Activated CD4-positive, alpha-beta T cell treated with anti-CD3 and anti-CD28 coated beads, Interleukin-2, amount 10 ng/mL, durations not matched to agents 24 days and 14 days (primary cell): ENCODE measurements around the gene CD40. TPM values are rescaled to one million over a fixed set of nuclear protein-coding genes. Genes with fewer than 3 reads are reported as not detected.
A peak's percentile ranks its signal among the peaks of the same experiment; 100 is the strongest.

Source experiments
- DNase-seq: peaks from one replicate; pipeline ENCODE4 v3.0.0; 2022
- H3K27ac Mint-ChIP-seq: one replicate; pipeline ENCODE4 v1.8.0; 2022; ENCODE audit warnings: mild to moderate bottlenecking, mixed read lengths
- H3K27me3 Mint-ChIP-seq: one replicate; pipeline ENCODE4 v1.8.0; 2022; ENCODE audit warnings: mixed read lengths
- H3K36me3 Mint-ChIP-seq: one replicate; pipeline ENCODE4 v1.8.0; 2022; ENCODE audit warnings: low read depth, mild to moderate bottlenecking, mixed read lengths
- H3K4me1 Mint-ChIP-seq: one replicate; pipeline ENCODE4 v1.8.0; 2021; ENCODE audit warnings: mixed read lengths
- H3K4me3 Mint-ChIP-seq: one replicate; pipeline ENCODE4 v1.8.0; 2022; ENCODE audit warnings: mild to moderate bottlenecking, moderate library complexity, mixed read lengths
- H3K9me3 Mint-ChIP-seq: one replicate; pipeline ENCODE4 v1.8.0; 2021; ENCODE audit warnings: mixed read lengths
- intact Hi-C: fragments of 100-400 bp; cut with micrococcal nuclease; formaldehyde crosslinking; loops from one replicate; pipeline ENCODE4 v1.15.1; 2023
- total RNA-seq: library from RNA; stranded (reverse); gene quantifications from 2 replicates; pipeline ENCODE4 v1.2.3, GENCODE V29; 2022

CD40 gene
- total RNA-seq, 1 donor from 2014 or later, result 2.7 TPM

DNA sequence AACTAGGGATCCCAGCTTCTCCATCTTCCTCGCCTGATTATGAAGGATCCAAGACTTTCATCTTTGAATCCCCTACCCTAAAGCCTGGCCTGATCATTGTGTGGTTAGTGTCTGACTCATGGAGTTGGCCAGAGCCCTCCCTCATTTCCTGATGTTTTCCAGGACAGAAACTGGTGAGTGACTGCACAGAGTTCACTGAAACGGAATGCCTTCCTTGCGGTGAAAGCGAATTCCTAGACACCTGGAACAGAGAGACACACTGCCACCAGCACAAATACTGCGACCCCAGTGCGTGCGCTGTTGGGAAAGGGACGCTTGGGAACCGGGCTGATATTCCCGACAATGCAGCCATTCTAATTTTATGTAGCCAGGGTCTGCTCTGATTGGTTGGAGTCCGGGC lies 4.0 kb downstream of the CD40 start:
- peaks cover 14% of the 10 kb centered on the region for H3K4me1 Mint-ChIP-seq
- H3K36me3 Mint-ChIP-seq, result no peaks in the 10 kb centered on the region
- no peaks in the 10 kb centered on the region for H3K9me3 Mint-ChIP-seq
- DNase-seq, result no peak
- intact Hi-C loops, result no loop called here
- H3K27ac Mint-ChIP-seq, result no peak overlapping the region
- peaks cover 2% of the 10 kb centered on the region for H3K27me3 Mint-ChIP-seq
- H3K4me3 Mint-ChIP-seq, result no peak overlapping the region

DNA sequence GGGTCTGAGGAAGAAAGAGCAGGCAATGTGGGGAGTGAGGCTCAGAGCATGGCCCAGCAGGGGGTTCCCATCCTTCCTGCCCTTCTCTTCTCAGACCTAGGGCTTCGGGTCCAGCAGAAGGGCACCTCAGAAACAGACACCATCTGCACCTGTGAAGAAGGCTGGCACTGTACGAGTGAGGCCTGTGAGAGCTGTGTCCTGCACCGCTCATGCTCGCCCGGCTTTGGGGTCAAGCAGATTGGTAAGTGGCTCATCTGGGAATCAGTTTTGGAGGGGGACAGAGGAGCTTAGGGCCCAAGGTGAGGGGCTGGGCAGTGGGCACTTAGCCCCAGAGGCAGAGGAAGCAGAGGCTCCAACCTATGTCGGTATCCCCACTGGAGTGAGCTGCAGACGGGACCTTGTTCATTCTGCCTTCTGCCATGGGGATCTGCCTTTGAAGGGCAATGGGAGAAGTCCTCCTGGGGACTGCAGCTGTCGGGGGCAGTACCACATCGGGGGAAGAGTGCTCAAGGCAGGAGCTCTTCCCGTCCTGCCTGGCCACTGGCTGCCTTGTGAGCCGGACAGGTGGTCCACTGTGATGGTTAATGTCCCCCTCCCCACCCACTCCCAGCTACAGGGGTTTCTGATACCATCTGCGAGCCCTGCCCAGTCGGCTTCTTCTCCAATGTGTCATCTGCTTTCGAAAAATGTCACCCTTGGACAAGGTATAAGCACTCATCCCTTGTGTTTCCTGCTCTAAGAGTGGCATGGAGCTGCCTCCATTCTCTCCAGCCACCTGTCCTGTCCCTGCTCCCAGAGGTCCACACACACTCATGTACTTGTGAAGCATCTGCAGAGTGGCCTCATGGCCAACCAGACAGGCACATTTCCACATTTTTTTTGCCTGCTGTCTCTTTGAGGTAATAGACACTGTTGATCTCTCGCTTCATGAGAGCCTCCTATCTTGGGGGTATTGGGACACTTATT lies 4.7 kb downstream of the CD40 start:
- no peak for DNase-seq
- H3K4me1 Mint-ChIP-seq, result peaks cover 10% of the 10 kb centered on the region

DNA sequence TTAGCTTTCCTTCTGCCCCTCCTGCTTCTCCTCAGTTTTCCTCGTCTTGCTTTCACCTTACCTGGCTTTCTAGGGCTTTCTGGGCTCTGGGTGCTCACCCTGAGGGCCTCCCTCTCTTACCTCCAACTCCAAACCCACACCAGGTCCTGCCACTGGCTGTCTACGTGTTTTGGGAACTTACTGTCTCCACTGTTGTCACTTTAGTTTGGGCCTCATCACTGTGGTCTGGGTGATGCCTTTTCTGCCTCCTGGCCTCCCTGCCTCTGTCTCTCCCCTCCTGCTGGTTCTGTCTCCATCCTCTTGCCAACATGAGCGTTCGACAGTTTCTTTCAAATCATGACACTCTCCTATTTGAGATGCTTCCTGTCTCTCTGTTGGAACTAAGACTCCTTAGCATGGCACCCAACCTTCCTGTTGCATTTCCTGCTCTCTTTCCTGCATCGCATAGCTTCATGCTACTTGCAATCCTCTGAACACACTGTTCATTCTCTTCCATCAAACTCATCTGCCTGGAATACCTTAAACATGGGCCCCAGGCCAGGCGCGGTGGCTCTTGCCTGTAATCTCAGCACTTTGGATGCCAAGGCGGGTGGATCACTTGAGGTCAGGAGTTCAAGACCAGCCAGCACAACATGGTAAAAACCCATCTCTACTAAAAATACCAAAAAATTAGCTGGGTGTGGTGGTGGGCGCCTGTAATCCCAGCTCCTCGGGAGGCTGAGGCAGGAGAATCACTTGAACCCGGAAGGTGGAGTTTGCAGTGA lies 5.5 kb downstream of the CD40 start:
- peaks cover 6% of the 10 kb centered on the region for H3K4me1 Mint-ChIP-seq
- H3K9me3 Mint-ChIP-seq, result no peaks in the 10 kb centered on the region
- H3K27me3 Mint-ChIP-seq, result no peaks in the 10 kb centered on the region
- no peaks in the 10 kb centered on the region for H3K36me3 Mint-ChIP-seq
- H3K27ac Mint-ChIP-seq, result no peak overlapping the region
- DNase-seq, result no peak
- intact Hi-C loops, result no loop called here
- no peak overlapping the region for H3K4me3 Mint-ChIP-seq

More for the DNA sequence above, 4.7 kb downstream of the CD40 start:
- peaks cover 2% of the 10 kb centered on the region for H3K27me3 Mint-ChIP-seq
- H3K27ac Mint-ChIP-seq, result no peak overlapping the region
- no peaks in the 10 kb centered on the region for H3K9me3 Mint-ChIP-seq
- intact Hi-C loops, result no loop called here
- no peak overlapping the region for H3K4me3 Mint-ChIP-seq
- H3K36me3 Mint-ChIP-seq, result no peaks in the 10 kb centered on the region

DNA sequence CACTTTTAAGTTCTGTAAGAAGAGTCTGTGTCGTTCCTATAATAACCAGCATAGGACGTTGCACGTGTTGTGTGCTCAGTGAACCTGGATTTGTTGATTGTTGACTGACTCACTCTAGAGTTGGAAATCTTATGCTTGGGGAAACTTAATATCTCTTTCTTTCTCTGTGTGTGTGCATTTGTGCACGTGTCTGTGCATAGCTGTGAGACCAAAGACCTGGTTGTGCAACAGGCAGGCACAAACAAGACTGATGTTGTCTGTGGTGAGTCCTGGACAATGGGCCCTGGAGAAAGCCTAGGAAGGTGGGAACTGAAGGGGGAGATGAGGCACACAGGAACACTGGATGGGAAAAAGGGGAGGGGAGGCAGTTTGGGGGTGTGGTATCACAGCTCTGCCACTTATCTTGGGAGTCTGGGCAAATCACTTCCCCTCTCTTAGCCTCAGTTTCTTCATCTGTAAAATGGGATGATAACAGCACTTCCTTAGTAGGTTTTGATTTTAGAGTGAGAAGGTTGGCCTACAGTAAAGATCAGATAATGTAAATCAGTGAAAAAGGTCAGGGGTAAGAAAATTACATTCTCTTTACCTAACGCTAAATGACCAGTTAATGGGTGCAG lies 8.4 kb downstream of the CD40 start:
- Mint-ChIP-seq H3K27ac (no peak overlapping the region), H3K4me3 (no peak overlapping the region), H3K36me3 (no peaks in the 10 kb centered on the region), H3K4me1 (no peaks in the 10 kb centered on the region), H3K27me3 (peaks cover 12% of the 10 kb centered on the region), H3K9me3 (no peaks in the 10 kb centered on the region)
- intact Hi-C loops, result no loop called here
- no peak for DNase-seq

DNA sequence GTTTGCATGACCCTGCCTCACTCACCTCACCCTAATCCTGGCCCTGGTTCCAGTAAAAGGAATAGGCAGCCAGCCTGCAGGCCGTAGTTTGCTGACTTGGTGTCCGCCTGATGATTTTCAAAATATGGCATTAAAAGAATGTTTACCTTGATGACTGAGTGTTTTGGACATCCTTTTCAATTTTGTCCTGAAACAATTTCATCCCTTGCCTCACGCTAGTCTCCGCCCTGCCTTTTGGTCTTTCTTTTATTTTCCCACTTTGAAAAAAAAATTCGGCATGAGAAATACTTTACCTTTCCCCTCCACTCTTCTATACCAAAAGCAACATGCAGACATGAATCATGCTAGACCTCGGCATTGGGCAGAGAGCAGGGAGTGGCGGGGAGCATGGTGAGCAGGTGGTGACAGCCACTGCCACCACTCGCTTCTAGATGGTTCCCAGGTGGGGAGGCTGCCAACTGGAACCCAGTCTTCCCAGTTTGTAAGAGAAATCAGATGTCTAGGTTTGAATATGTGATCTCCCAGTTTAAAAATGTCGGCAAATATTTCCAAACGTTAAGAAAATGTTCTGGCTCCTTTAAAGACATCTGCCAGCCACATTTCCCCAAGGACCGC lies 9.4 kb downstream of the CD40 start:
- H3K36me3 Mint-ChIP-seq, result no peaks in the 10 kb centered on the region

DNA sequence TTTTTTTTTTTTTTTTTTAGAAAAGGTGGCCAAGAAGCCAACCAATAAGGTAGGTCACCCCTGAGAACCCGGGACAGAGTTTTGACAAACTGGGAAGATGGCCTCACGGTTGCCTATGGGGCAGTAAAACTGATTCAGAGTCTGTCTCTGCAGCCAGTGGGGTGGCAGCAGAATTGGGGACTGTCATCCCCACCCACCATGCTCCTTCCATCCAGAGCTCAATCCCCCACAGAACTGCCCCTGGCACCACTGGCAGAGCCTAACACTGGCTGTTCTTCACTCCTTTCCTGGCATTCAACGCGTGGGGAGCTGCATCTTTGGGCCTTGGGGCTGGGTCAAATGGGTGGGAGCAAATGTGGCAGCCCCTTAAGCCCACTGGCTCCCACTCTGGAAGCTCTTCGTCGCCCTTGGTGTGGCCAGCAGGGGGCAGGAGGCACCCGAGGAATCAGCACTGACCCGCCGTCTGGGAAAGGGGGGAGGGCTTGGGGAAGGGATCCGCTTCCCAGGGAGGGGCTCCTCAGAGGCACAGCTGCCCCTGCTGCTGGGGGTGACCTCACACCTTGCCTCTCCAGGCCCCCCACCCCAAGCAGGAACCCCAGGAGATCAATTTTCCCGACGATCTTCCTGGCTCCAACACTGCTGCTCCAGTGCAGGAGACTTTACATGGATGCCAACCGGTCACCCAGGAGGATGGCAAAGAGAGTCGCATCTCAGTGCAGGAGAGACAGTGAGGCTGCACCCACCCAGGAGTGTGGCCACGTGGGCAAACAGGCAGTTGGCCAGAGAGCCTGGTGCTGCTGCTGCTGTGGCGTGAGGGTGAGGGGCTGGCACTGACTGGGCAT lies 10.4 kb downstream of the CD40 start:
- Mint-ChIP-seq H3K9me3 (no peaks in the 10 kb centered on the region), H3K4me1 (peaks cover 2% of the 10 kb centered on the region), H3K36me3 (no peaks in the 10 kb centered on the region), H3K27me3 (peaks cover 19% of the 10 kb centered on the region), H3K27ac (no peak overlapping the region), H3K4me3 (no peak overlapping the region)
- DNase-seq, result no peak
- intact Hi-C loops, result no loop called here

More for the DNA sequence above, 9.4 kb downstream of the CD40 start:
- H3K27ac Mint-ChIP-seq, result no peak overlapping the region
- H3K27me3 Mint-ChIP-seq, result peaks cover 14% of the 10 kb centered on the region
- no peaks in the 10 kb centered on the region for H3K4me1 Mint-ChIP-seq
- DNase-seq, result no peak
- no peaks in the 10 kb centered on the region for H3K9me3 Mint-ChIP-seq
- no peak overlapping the region for H3K4me3 Mint-ChIP-seq
- intact Hi-C loops, result no loop called here

DNA sequence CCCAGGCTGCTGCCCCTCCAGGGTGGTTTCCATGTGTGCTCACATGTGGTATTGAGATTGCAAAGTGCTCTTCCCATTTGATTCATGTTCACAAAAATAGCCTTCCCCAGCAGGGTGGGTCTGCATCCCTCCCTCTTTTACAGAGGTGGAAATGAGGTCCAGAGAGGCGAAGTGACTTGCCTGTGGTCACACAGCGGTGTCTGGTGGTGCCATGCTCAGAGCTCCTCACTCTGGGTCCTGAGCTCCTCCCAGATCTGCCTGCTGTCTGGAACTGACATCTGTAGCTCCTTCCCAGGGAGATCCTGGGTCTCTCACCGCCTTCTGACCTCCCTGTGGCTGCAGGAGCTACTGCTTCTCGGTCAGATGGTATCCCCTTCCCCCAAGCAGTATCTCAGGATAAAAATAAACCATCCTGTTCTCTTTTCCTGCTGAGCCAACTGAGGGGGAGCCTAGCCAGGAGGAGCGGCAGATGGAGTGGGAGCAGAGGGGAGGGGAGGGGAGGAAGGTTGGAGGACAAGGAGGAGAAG lies 11.9 kb downstream of the CD40 start:
- DNase-seq, result no peak
- intact Hi-C loops, result no loop called here
- H3K27ac Mint-ChIP-seq, result no peak overlapping the region
- H3K4me3 Mint-ChIP-seq, result no peak overlapping the region
- peaks cover 2% of the 10 kb centered on the region for H3K4me1 Mint-ChIP-seq
- H3K27me3 Mint-ChIP-seq, result peaks cover 22% of the 10 kb centered on the region
- H3K9me3 Mint-ChIP-seq, result no peaks in the 10 kb centered on the region
- no peaks in the 10 kb centered on the region for H3K36me3 Mint-ChIP-seq

DNA sequence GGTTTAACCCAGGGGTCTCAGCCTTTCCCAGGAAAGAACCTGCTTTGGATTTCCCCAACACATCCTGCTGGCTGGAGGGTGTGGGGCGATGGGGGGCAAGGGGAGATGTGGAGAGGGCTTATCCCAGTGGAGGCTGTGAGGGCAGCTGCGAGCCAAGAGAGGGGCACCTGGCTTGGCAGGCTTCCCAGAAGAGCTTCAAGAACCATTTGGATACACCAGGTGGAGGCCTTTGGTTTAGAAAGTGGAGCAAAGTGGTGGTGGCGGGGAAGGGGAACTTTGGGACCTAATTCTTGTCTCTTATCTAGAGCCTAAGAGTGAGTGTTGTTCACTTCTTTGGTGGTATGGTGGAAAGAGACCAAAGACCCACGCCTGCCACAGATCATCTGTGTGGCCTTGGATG lies 12.4 kb downstream of the CD40 start:
- H3K4me1 Mint-ChIP-seq, result peaks cover 2% of the 10 kb centered on the region
- H3K4me3 Mint-ChIP-seq, result no peak overlapping the region
- DNase-seq, result no peak
- no peaks in the 10 kb centered on the region for H3K36me3 Mint-ChIP-seq
- intact Hi-C loops, result no loop called here
- H3K27ac Mint-ChIP-seq, result no peak overlapping the region
- H3K27me3 Mint-ChIP-seq, result peaks cover 22% of the 10 kb centered on the region
- H3K9me3 Mint-ChIP-seq, result no peaks in the 10 kb centered on the region

DNA sequence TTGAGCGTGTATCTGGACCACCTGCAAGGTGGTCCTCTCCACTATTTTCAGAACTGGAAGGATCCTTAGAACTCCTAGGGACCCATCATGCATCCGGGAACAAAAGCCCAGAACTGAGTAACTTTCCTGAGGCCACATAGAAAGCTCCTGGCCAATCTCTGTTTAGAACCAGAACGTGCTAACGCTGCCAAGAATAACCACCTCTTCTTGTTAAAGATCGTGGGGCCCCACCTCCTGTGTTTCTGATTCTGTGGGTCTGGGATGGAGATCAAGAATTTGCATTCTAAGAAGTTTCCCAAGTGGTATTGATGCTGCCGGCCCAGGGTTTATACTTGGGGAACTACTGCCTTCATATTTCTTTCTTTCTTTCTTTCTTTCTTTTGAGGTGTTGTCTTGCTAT lies 13.3 kb downstream of the CD40 start:
- no peak overlapping the region for H3K4me3 Mint-ChIP-seq
- H3K36me3 Mint-ChIP-seq, result no peaks in the 10 kb centered on the region
- peaks cover 30% of the 10 kb centered on the region for H3K27me3 Mint-ChIP-seq
- peaks cover 2% of the 10 kb centered on the region for H3K4me1 Mint-ChIP-seq
- no peak overlapping the region for H3K27ac Mint-ChIP-seq
- intact Hi-C loops, result no loop called here
- DNase-seq, result no peak
- no peaks in the 10 kb centered on the region for H3K9me3 Mint-ChIP-seq

DNA sequence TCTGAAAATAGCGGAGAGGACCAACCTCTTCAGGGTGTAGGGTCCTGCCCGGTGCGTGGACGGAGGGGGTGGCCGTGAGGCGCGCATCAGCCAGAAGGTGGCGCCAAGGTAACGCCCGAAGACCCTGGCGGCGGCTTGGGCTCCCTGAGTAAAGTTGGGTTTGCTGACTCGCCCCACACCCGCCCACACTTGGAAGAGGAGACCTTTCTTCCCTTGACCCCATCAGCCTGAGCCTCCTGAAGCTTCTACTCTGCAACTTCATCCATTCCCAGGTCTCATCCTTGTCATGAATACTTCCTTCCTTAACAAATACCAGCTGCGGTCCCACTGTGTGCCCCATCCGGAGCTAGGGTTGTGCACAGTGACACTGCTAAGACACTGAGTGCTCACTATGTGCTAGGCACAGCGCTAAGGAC lies 14.6 kb downstream of the CD40 start:
- H3K36me3 Mint-ChIP-seq, result no peaks in the 10 kb centered on the region
- intact Hi-C loops, result loop anchor here (1.0 kb wide), 1 partner anchor 42 kb away; no protein-coding TSS in a partner anchor
- no peaks in the 10 kb centered on the region for H3K9me3 Mint-ChIP-seq
- peak; percentile 86 for DNase-seq
- H3K4me3 Mint-ChIP-seq, result no peak overlapping the region
- no peak overlapping the region for H3K27ac Mint-ChIP-seq
- peaks cover 2% of the 10 kb centered on the region for H3K4me1 Mint-ChIP-seq
- H3K27me3 Mint-ChIP-seq, result peaks cover 30% of the 10 kb centered on the region

DNA sequence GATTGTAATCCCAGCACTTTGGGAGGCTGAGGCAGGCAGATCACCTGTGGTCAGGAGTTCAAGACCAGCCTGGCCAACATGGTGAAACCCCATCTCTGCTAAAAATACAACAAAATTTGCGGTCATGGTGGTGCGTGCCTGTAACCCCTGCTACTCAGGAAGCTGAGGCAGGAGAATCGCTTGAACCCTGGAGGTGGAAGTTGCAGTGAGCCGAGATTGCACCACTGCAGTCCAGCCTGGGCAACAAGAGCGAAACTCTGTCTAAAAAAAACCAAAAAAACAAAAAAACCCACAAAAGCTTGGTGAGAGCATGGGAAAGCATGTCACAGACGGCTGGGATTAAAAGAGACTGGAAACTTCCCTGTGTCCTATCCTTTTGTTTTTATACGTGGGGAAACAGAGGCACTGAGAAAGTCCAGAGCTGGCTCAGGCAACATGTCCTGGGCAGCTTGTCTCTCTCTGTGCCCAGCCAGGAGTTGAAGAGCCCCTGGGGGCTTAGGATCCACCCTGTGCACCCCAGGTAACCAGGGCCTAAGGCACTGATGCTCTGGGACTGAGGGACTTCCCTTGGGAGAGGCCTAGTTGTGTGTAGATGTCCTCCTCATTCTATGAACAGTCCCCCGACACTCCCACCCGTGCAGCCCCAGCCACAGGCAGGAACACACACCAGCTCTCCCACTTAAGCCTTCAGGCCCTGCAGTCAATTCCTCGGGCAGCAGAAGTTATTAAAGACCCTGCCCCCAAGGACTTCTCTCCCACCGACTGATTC lies 16.0 kb downstream of the CD40 start:
- Mint-ChIP-seq H3K9me3 (no peaks in the 10 kb centered on the region), H3K4me1 (peaks cover 2% of the 10 kb centered on the region), H3K27ac (no peak overlapping the region), H3K36me3 (no peaks in the 10 kb centered on the region), H3K4me3 (no peak overlapping the region), H3K27me3 (peaks cover 32% of the 10 kb centered on the region)
- DNase-seq, result no peak
- intact Hi-C loops, result no loop called here

DNA sequence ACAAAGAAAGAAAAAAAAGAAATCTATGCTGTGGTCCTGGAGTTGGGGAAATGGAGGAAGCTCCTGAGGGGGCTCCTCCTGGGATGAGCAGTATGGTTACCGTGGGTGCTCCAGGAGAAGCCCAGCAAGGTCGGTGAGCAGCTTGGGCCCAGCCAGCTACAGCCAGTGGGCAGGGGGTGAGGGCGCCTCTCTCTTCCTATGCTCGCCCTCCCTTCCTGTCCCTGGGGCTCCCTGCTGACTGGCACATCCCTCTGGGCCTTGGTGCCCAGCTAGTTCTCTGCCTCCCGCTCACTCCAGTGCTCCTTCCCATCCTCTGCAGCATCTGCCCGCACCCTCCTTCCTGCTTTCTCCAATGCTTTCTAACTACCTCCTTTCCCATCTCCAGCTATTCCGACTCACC lies 16.6 kb downstream of the CD40 start:
- Mint-ChIP-seq H3K36me3 (no peaks in the 10 kb centered on the region), H3K4me1 (peaks cover 2% of the 10 kb centered on the region), H3K27me3 (peaks cover 32% of the 10 kb centered on the region), H3K4me3 (no peak overlapping the region), H3K9me3 (no peaks in the 10 kb centered on the region), H3K27ac (no peak overlapping the region)
- intact Hi-C loops, result no loop called here
- DNase-seq, result no peak
